ENCODE results near the gene ASTN2.

ASTN2 gene

DNA sequence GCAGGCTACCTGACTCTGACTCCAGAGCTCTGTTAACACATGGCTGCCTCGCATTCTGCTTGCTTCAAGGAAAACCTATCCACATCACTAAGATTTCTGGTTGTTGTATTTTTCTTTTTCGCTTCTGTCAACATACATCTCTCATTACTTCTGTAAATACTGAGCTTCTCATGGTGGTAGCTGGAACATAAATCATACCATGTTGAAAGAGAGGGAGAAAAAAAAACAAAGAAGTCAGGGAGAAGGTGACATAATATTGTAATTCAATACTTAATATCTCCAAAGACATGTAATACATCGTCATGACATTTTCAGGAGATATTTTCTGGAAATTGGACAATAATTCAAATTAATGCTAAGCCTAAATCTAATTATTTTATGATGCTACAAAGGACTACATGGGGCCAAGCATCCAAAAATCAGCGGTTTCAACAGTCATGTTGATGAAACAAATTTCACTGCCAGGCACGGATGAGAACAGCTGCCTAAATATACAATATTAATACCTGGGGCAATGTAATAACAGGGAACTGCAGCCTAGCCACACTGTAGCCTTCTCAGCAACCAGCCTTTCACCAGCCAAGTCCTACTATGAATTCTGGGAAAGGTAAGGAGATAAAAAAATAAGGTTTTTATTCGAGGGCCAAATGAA, 395.8 kb downstream of the ASTN2 start:
- DNase-seq (ENCODE audit: low read depth in 2 of 2) = no peak

- DNase-seq (ENCODE audit: low read depth in 2 of 2) = no peak
Measured at GRCh38 chr9:117017414-117017985, 397.4 kb downstream of the ASTN2 start.

GRCh38 chr9:117014061-117014460, 400.8 kb downstream of the ASTN2 start:
- no peak for DNase-seq (ENCODE audit: low read depth in 2 of 2)

DNA sequence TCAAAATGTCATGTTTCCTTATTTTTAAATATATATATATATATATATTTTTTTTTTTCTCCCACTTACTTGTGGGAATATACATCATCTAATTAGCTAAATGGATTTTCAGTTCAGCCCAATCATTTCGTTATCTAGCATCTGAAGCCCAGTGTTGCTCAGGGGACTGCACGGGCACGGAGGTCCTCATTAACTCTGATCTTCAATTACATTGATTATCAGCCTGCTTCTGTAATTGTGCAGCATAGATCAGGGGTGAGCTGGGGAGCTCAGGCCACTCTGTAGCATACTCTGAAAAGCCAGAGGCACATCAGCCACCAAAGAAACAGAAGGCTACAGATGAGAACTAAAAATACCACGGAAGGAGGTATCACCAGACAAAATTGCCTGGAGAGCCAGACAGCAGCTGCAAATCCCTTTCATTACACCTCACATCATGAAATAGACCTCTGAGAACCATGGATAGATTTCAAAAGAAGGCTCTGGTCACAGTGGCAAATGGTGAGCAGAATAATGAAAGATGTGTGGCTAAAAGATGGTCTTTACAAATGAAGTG, 401.3 kb downstream of the ASTN2 start:
- DNase-seq (ENCODE audit: low read depth in 2 of 2) = no peak

DNA sequence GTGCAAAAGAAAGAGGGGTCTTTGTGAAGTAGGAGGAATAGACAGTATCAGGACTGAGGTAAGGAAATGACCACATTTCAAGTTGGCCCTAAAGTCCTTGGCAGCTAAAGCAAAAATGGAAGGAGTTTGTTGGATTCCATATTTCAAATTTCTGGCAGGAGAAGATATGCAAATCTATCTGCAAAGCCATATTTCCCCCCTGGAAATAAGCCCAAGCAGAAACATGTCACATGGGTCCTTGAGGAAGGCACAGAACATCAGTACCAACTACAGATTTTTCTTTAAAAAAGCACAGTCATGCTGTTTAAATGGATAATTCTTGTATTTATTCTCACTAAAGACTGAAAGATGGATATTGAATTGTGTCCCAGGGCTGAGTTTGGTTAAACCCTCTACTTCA, 404.8 kb downstream of the ASTN2 start:
- no peak for DNase-seq (ENCODE audit: low read depth in 2 of 2)

- no peak for DNase-seq (ENCODE audit: low read depth in 2 of 2)
Measured at GRCh38 chr9:117008876-117009275, 406.0 kb downstream of the ASTN2 start.

DNA sequence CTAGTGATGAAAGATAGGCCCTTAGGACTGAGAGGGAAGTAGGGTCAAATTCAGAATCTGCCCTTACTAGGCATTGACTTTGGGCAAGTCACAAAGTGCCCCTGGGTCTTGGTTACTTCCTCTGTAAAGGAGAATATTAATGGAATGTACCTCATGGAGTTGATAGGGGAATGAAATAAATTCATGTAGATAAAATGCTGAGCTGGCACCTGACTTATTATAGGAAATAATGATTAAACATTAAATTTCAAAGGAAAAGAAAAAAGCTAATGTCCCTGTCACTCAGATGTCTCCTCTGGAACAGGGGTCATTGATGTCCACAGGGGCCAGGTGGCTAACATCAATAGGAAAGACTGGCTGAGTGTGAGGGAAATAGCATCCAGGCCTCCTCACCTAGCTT, 406.4 kb downstream of the ASTN2 start:
- DNase-seq (ENCODE audit: low read depth in 2 of 2) = no peak

DNA sequence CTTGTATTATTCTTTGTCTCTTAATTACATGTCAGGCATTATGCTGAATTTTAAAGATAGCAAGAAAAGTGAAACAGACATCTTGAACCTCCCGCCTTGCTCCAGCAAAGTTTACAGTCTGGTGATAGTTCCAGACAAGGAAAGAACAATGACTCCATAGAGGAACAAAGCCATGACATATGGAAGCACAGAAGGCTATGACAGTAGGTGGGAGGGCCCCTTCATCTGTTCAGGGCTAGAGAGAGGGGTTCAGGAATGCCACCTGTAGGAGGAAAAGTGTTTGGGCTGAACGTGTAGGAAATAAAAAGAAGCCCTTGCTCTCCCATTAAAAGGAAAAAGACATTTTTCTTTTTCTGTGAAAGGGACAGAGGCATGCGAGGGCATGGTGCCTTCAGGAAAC, 412.2 kb downstream of the ASTN2 start:
- no peak for DNase-seq (ENCODE audit: low read depth in 2 of 2)

DNA sequence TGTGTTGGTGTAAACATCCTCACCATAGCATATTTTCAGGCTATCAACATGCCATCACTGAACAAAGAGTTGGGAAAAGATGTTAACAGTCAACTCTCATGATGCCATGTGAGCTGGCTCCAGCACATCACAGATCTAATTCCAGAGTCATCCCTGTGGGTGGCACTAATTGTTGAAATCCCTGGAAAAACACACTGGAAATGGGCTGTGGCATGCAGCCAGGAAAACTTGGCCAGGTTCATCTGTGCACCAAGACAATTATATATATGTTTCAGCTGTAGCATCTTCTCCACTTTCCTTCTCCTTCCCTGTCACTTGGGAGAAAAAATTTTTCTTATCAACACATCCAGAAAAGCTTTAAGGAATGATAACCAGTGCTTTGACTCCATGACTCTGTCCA, 414.0 kb downstream of the ASTN2 start:
- DNase-seq (ENCODE audit: low read depth in 2 of 2) = no peak

DNA sequence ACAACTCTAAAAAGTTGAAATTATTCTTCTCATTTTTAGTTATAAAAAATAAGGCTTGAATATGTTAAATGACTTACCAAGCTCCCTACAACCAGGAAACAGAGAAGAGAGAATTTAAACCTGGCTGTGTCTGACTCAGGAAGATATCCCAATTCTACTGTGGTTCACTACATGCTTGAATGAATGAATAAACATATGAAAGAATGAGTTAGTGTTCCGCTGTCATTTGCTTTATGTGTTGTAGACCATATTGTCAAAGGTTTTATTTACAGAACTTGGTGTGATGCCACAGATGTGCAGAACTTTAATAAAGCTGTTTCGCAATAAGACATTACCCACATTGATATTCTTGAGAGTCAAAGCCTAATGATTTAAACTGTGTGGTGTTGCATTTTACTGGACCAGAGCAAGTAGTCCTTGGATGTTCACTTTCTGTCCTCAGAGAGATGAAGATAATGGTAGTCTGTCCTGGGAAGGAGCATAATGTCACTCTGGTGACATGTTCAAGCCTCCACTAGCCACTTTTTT, 414.6 kb downstream of the ASTN2 start:
- DNase-seq (ENCODE audit: low read depth in 2 of 2) = no peak

- no peak for DNase-seq (ENCODE audit: low read depth in 2 of 2)
Measured at GRCh38 chr9:116998305-116998704, 416.6 kb downstream of the ASTN2 start.

- no peak for DNase-seq (ENCODE audit: low read depth in 2 of 2)
Measured at GRCh38 chr9:116992865-116993264, 422.0 kb downstream of the ASTN2 start.

- DNase-seq (ENCODE audit: low read depth in 2 of 2) = no peak
Measured at GRCh38 chr9:116991051-116991450, 423.8 kb downstream of the ASTN2 start.

DNA sequence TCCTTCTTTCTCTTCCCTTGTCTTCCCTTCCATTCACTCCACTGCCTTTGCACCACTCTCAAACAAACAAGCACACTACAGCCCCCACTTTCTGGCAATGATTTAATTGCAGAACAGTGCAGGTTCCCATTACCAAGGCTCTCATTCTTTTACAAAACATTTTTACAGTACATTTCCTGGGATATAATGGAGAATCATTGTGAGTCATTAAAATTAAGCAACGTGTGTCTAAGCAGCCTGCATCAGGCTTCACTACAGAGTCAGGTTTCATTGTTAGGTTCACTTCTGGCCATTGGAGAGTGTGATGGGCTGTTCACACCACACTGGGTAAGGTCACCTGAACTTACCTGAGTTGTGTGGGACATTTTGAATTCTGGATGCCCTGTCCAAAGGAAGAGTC, 424.3 kb downstream of the ASTN2 start:
- DNase-seq (ENCODE audit: low read depth in 2 of 2) = no peak

GRCh38 chr9:116987721-116988485, 427.0 kb downstream of the ASTN2 start:
- no peak for DNase-seq (ENCODE audit: low read depth in 2 of 2)

- DNase-seq (ENCODE audit: low read depth in 2 of 2) = no peak
Measured at GRCh38 chr9:116986015-116986414, 428.8 kb downstream of the ASTN2 start.

DNA sequence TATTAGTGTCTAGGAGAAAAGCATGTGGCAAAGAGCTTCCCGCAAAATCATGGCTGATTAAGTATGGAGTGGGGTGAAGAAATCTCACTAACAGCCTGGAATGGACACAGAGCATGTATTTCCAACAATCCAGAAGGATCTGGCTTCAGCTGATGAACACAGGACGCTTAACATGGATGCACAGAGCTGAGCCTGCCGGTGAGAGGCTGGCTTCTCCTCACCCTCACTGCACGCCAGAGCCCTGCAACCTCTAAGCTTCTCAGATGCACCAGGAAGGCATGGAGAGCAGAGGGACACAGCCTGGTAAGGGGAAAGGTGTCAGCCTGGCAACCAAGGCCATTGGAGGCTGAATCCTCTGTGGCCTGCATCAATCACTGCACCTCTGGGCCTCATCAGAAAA, 429.3 kb downstream of the ASTN2 start:
- no peak for DNase-seq (ENCODE audit: low read depth in 2 of 2)

GRCh38 chr9:116984111-116984510, 430.7 kb downstream of the ASTN2 start:
- no peak for DNase-seq (ENCODE audit: low read depth in 2 of 2)

DNA sequence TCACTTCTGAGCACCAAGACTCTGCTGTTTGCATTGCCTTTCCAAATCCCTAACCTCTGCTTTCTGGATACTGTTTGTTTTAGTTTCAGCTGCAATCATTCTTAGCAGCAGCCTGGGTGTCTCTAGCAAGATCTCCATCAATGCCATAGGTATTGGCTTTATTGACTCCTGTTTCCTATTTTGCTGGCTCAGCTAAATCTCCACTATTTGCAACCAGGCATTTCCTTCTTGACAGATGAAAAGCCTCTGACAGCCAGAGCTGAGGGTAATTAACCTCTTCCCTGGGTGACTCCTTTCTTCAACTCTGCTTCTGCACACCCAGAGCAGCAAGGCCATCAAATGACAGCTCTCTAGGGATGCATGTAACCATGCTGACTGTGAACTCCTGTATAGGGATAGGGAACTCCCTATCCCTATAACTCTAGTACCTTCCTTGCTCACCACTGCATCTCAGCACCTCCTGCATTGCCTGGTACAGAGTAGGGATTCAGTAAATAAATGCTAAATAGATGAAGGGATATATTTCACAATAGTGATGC, 434.2 kb downstream of the ASTN2 start:
- DNase-seq (ENCODE audit: low read depth in 2 of 2) = no peak

DNA sequence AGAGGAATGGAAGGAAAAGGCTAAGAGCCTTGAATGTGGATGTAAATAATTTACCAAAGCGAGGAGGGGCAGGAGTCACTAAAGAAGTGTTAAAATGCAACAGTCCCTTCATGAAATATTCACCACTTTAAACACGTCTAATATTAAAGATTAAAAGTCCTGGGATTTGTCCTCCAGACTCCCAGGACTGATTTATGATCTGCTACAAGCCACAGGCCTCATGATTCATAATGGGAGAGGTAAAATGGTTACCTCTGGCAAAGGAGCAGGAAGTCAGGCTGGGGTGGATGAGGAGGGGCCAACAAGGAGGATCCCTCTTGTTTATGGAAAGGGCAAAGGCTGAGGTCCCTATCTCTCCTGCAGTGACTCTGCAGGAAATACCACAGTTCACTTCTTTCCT, 435.4 kb downstream of the ASTN2 start:
- DNase-seq (ENCODE audit: low read depth in 2 of 2) = no peak

DNA sequence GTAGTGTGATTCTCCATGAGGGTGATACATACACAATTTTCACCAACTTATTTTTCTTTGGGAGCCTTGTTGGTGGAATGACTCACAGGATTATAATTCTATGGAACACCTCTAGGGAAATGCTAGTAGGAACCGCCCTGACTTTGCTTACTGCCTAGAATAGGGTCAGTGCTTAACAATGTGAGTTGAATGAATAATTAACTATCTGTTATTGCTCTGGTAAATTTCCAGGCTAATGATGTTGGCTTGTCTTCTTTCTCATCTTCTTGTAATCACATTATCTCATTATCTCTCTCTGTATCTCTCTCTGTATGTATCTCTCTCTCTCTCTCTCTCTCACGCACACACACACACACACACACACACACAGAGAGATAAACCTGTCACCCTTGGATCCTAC, 436.7 kb downstream of the ASTN2 start:
- DNase-seq (ENCODE audit: low read depth in 2 of 2) = no peak

GRCh38 chr9:116975126-116975525, 439.7 kb downstream of the ASTN2 start:
- DNase-seq (ENCODE audit: low read depth in 2 of 2) = no peak

Data from stimulated activated CD8-positive, alpha-beta memory T cell treated with anti-CD3 and anti-CD28 coated beads, Interleukin-2, amount 100 ng/mL, for 48 hours (primary cell).